H1 (cell line): ENCODE results near the gene IQSEC3.

Experiments
- CHD1 ChIP-seq: IDR thresholded peaks from 2 replicates; pipeline ENCODE4 v1.6.1; 2012; ENCODE audit warnings: low read depth, low read length, improper control_type of control experiment
- CTCF ChIP-seq, 3 experiments: IDR thresholded peaks; 1 replicate in 2 of 3; 2 replicates in 1 of 3; pipeline versions ENCODE4 v1.5.1 to v1.6.1; 2011; ENCODE audit warnings: low read length in 3 of 3, mild to moderate bottlenecking in 3 of 3, inconsistent platforms in 2 of 3, low read depth in 1 of 3, moderate library complexity in 1 of 3; ENCODE audit not compliant: insufficient read depth in 1 of 3; ENCODE audit errors: control extremely low read depth in 1 of 3
- EGR1 ChIP-seq: IDR thresholded peaks from 2 replicates; pipeline ENCODE4 v1.6.1; 2011; ENCODE audit warnings: low read depth, low read length, borderline replicate concordance
- EZH2 ChIP-seq: fragments of 200-600 bp; sonication (generic); IDR thresholded peaks from 2 replicates; pipeline ENCODE4 v1.7.1; 2012; ENCODE audit warnings: low read depth, mild to moderate bottlenecking, moderate library complexity, low read length, inconsistent platforms; ENCODE audit not compliant: severe bottlenecking
- POLR2A ChIP-seq, 2 experiments: IDR thresholded peaks; 1 replicate in 1 of 2; 2 replicates in 1 of 2; pipeline ENCODE4 v1.6.1; 2011; ENCODE audit warnings: low read depth in 2 of 2, low read length in 2 of 2, mild to moderate bottlenecking in 2 of 2; ENCODE audit errors: control extremely low read depth in 1 of 2
- TAF1 ChIP-seq: IDR thresholded peaks from 2 replicates; pipeline ENCODE4 v1.6.1; 2011; ENCODE audit warnings: mild to moderate bottlenecking, low read depth, low read length
- TCF12 ChIP-seq: IDR thresholded peaks from 2 replicates; pipeline ENCODE4 v1.6.1; 2011; ENCODE audit warnings: low read depth, mild to moderate bottlenecking, low read length

DNA sequence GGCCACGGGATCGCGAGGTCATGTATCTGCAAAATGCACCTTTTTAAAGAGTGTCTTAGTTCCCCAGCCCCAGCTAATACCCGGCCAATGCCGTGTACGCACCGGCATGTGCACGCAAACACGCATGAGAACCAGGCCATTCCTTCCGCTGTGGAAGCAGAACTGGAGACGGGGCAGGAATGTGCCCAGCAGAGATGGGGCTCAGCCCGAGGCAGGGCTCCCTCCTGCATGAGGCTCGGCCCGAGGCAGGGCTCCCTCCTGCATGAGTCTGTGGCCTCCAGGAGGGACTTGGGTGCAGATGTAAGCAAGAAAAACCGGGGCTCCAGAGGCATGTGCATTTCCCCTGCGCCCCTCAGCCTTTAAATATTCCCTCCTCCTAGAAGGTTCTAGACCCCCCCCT is 109.2 kb downstream of the IQSEC3 start:
- TF ChIP-seq CTCF (IDR thresholded peaks at IDR 0.05; ENCODE audit: control extremely low read depth in 1 of 3, insufficient read depth in 1 of 3, low read depth in 1 of 3, low read length in 3 of 3), result no peak
- no peak for TF ChIP-seq EZH2
- no peak for TF ChIP-seq POLR2A (IDR thresholded peaks at IDR 0.05; ENCODE audit: control extremely low read depth in 1 of 2, low read depth in 2 of 2, low read length in 2 of 2)
- no peak for TF ChIP-seq TAF1
- TF ChIP-seq EGR1, result no peak
- no peak for TF ChIP-seq TCF12
- no peak for TF ChIP-seq CHD1
